ENCODE data around the gene LMO7.
"Not testable (repeated sequence)": the region's sequence is repeated elsewhere in the genome, so short reads cannot be mapped to it uniquely, and the experiment has no call there.

Gene LMO7

DNA sequence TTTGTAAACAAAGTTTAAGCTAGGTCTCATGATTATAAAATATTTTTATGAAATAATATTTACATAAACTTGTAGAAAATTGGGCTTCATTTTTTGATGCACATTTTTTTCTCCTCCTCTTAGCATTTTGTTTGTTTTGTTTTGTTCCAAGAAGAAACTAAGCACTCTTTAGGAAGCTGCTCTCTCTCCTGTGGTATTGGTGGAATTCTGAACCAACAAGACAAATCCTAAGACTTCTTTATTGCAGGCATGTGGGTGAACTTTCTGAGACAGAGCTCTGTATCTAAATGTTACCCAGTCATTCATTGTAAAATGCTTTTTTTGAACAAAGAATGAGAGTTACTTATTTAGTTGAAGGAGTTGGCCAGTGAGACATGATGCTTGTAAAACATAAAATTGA lies 39.3 kb downstream of the LMO7 start:
- TF ChIP-seq CTCF (IDR thresholded peaks at IDR 0.05; ENCODE audit: low read length, missing control alignments), result no peak
- no peak overlapping the region for H3K4me3 ChIP-seq (replicated peaks; ENCODE audit: low read depth, low read length)
- no peak for DNase-seq (ENCODE audit: low read depth)

DNA sequence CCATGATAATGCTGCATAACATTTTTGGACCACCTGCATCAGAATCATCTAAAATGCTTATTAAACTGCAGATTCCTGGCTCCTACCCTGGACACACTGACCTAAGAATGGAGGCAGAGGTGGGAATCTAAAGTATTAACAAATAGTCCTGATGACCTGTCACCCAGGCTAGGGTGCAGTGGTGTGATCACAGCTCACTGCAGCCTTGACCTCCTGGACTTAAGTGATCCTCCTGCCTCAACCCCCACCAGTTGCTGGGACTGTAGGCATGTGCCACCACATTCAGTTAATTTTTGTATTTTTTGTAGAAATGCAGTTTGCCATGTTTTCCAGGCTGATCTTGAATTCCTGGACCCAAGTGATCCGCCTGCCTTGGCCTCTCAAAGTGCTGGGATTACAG lies 43.3 kb downstream of the LMO7 start:
- TF ChIP-seq CTCF (IDR thresholded peaks at IDR 0.05; ENCODE audit: low read length, missing control alignments), result no peak
- no peak overlapping the region for H3K4me3 ChIP-seq (replicated peaks; ENCODE audit: low read depth, low read length)
- no peak for DNase-seq (ENCODE audit: low read depth)

DNA sequence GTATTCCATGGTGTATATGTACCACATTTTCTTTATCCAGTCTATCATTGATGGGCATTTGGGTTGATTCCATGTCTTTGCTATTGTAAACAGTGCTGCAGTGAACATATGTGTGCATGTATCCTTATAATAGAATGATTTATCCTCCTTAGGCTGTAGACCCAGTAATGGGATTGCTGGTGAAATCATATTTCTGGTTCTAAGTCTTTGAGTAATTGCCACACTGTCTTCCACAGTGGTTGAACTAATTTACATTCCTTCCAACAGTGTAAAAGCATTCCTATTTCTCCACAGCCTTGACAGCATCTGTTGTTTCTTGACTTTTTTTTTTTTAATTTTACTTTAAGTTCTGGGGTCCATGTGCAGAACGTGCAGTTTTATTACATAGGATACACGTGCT lies 44.1 kb downstream of the LMO7 start:
- not testable (repeated sequence) for H3K4me3 ChIP-seq (replicated peaks; ENCODE audit: low read depth, low read length); DNase-seq (ENCODE audit: low read depth)

DNA sequence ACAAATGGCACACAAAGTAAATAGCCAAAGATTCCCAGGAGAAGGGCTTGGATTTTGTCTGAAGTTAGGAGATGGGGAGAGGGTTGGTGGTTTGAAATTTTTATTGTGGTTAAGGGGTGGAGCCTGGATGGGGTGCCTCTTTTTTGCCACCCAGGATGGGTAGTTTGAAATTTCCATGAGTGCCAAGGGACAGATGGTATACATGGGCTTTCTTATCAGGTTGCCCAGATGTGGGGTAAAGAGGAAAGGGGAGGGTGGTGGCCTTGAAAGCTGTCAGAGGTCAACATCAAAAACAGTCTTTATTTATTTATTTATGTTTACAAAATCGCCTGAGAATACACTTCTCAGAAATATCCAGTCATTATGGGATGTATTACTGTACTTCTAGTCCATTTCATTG lies 46.2 kb downstream of the LMO7 start:
- no peak for DNase-seq (ENCODE audit: low read depth)
- H3K4me3 ChIP-seq (replicated peaks; ENCODE audit: low read depth, low read length), result no peak overlapping the region
- no peak for TF ChIP-seq CTCF (IDR thresholded peaks at IDR 0.05; ENCODE audit: low read length, missing control alignments)

- no peak overlapping the region for H3K4me3 ChIP-seq (replicated peaks; ENCODE audit: low read depth, low read length)
- DNase-seq (ENCODE audit: low read depth), result peak; percentile 73
- peak; percentile 27 for TF ChIP-seq CTCF (IDR thresholded peaks at IDR 0.05; ENCODE audit: low read length, missing control alignments)
Measured at GRCh38 chr13:75685239-75685697, 49.1 kb downstream of the LMO7 start.

- peak; percentile 71 for DNase-seq (ENCODE audit: low read depth)
- TF ChIP-seq CTCF (IDR thresholded peaks at IDR 0.05; ENCODE audit: low read length, missing control alignments), result peak; percentile 65
- H3K4me3 ChIP-seq (replicated peaks; ENCODE audit: low read depth, low read length), result no peak overlapping the region
Measured at GRCh38 chr13:75687150-75687763, 51.1 kb downstream of the LMO7 start.

- no peak overlapping the region for H3K4me3 ChIP-seq (replicated peaks; ENCODE audit: low read depth, low read length)
- TF ChIP-seq CTCF (IDR thresholded peaks at IDR 0.05; ENCODE audit: low read length, missing control alignments), result no peak
- DNase-seq (ENCODE audit: low read depth), result no peak
Measured at GRCh38 chr13:75689686-75690085, 53.6 kb downstream of the LMO7 start.
